KMS-11 (cell line): ENCODE data around the gene C5orf58.

Source experiments
- H2AFZ ChIP-seq: fragments of 200-600 bp; sonication (generic); 2 replicates; pipeline ENCODE4 v1.6.1; 2016; ENCODE audit warnings: antibody characterized with exemption, mixed run types, low read depth
- H3K27ac ChIP-seq: fragments of 200-600 bp; sonication (generic); 2 replicates; pipeline ENCODE4 v1.6.1; 2016; ENCODE audit warnings: mild to moderate bottlenecking, mixed run types
- H3K27me3 ChIP-seq: fragments of 200-600 bp; sonication (generic); 2 replicates; pipeline ENCODE4 v1.6.1; 2017; ENCODE audit warnings: mild to moderate bottlenecking, low read depth, mixed run types, moderate library complexity; ENCODE audit not compliant: insufficient read depth
- H3K36me3 ChIP-seq: fragments of 200-600 bp; sonication (generic); 2 replicates; pipeline ENCODE4 v1.6.1; 2017; ENCODE audit warnings: mild to moderate bottlenecking, mixed run types; ENCODE audit not compliant: insufficient read depth
- H3K4me1 ChIP-seq: fragments of 200-600 bp; sonication (generic); 2 replicates; pipeline ENCODE4 v1.6.1; 2016; ENCODE audit warnings: mild to moderate bottlenecking, low read depth, mixed run types; ENCODE audit not compliant: poor library complexity, severe bottlenecking
- H3K4me2 ChIP-seq: fragments of 200-600 bp; sonication (generic); 2 replicates; pipeline ENCODE4 v1.7.0; 2016; ENCODE audit warnings: mild to moderate bottlenecking, mixed run types
- H3K4me3 ChIP-seq: fragments of 200-600 bp; sonication (generic); IDR thresholded peaks from 2 replicates; pipeline ENCODE4 v1.6.1; 2017; ENCODE audit warnings: low read depth, low read length, mixed read lengths; ENCODE audit not compliant: insufficient read depth
- H3K79me2 ChIP-seq: fragments of 200-600 bp; sonication (generic); 2 replicates; pipeline ENCODE4 v1.6.1; 2016; ENCODE audit warnings: low read depth, mixed run types; ENCODE audit not compliant: insufficient read depth
- H3K9ac ChIP-seq: fragments of 200-600 bp; sonication (generic); 2 replicates; pipeline ENCODE4 v1.6.1; 2016; ENCODE audit warnings: mild to moderate bottlenecking, mixed run types
- H4K20me1 ChIP-seq: fragments of 200-600 bp; sonication (generic); 2 replicates; pipeline ENCODE4 v1.6.1; 2016; ENCODE audit warnings: mild to moderate bottlenecking, mixed run types; ENCODE audit not compliant: insufficient read depth
- CTCF ChIP-seq: fragments of 200-600 bp; sonication (generic); conservative IDR thresholded peaks from 2 replicates; pipeline ENCODE4 v1.6.1; 2017; ENCODE audit warnings: low read depth, mild to moderate bottlenecking, antibody characterized with exemption, low read length, moderate library complexity, mixed read lengths

C5orf58 gene

GRCh38 chr5:170186856-170187255 is 45.9 kb upstream of the C5orf58 start:
- Histone ChIP-seq H3K36me3 (no peaks in the 10 kb centered on the region), H3K4me2 (no peak overlapping the region), H4K20me1 (no peaks in the 10 kb centered on the region), H3K27me3 (no peaks in the 10 kb centered on the region), H3K79me2 (no peaks in the 10 kb centered on the region), H2AFZ (no peak overlapping the region), H3K4me1 (no peaks in the 10 kb centered on the region), H3K4me3 (no peak overlapping the region), H3K27ac (no peak overlapping the region), H3K9ac (no peak overlapping the region)
- no peak for TF ChIP-seq CTCF

GRCh38 chr5:170190436-170191134 is 42.2 kb upstream of the C5orf58 start:
- Histone ChIP-seq H2AFZ (no peak overlapping the region), H3K4me3 (no peak overlapping the region), H3K79me2 (no peaks in the 10 kb centered on the region), H3K4me1 (no peaks in the 10 kb centered on the region), H3K27me3 (no peaks in the 10 kb centered on the region), H3K27ac (no peak overlapping the region), H3K4me2 (no peak overlapping the region), H3K9ac (no peak overlapping the region), H3K36me3 (no peaks in the 10 kb centered on the region), H4K20me1 (no peaks in the 10 kb centered on the region)
- TF ChIP-seq CTCF, result no peak

- Histone ChIP-seq H3K27ac (no peak overlapping the region), H3K79me2 (no peaks in the 10 kb centered on the region), H3K4me2 (no peak overlapping the region), H3K9ac (no peak overlapping the region), H3K4me1 (no peaks in the 10 kb centered on the region), H3K4me3 (no peak overlapping the region), H2AFZ (no peak overlapping the region), H4K20me1 (no peaks in the 10 kb centered on the region), H3K27me3 (no peaks in the 10 kb centered on the region), H3K36me3 (no peaks in the 10 kb centered on the region)
- TF ChIP-seq CTCF, result no peak
Observed at GRCh38 chr5:170192829-170193228, 40.0 kb upstream of the C5orf58 start.

- no peaks in the 10 kb centered on the region for H3K79me2 ChIP-seq
- no peak overlapping the region for H3K4me3 ChIP-seq
- no peaks in the 10 kb centered on the region for H3K36me3 ChIP-seq
- H2AFZ ChIP-seq, result no peak overlapping the region
- no peak for TF ChIP-seq CTCF
- no peak overlapping the region for H3K9ac ChIP-seq
- H3K4me1 ChIP-seq, result no peaks in the 10 kb centered on the region
- H3K4me2 ChIP-seq, result no peak overlapping the region
- no peaks in the 10 kb centered on the region for H3K27me3 ChIP-seq
- H4K20me1 ChIP-seq, result no peaks in the 10 kb centered on the region
- H3K27ac ChIP-seq, result no peak overlapping the region
Observed at GRCh38 chr5:170195961-170196360, 36.8 kb upstream of the C5orf58 start.
